NT2/D1 (cell line): ENCODE measurements around the gene SIAH3.

Source experiments
- DNase-seq: peaks from one replicate; pipeline ENCODE4 v3.0.0-alpha.2; 2011; ENCODE audit warnings: low read depth, low spot score
- H3K27me3 ChIP-seq: 2 replicates; pipeline ENCODE4 v1.6.0; 2011; ENCODE audit warnings: mild to moderate bottlenecking; ENCODE audit not compliant: insufficient read length, insufficient read depth
- H3K36me3 ChIP-seq: 2 replicates; pipeline ENCODE4 v1.6.1; 2011; ENCODE audit warnings: mild to moderate bottlenecking, low read length, mixed read lengths; ENCODE audit not compliant: insufficient read depth, insufficient read length
- H3K4me1 ChIP-seq: 2 replicates; pipeline ENCODE4 v1.5.1; 2011; ENCODE audit not compliant: insufficient read depth, insufficient read length
- H3K4me3 ChIP-seq: 2 replicates; pipeline ENCODE4 v1.5.1; 2011; ENCODE audit warnings: low read depth; ENCODE audit not compliant: insufficient read length
- H3K9ac ChIP-seq: 2 replicates; pipeline ENCODE4 v1.6.0; 2011; ENCODE audit warnings: low read depth; ENCODE audit not compliant: insufficient read length
- H3K9me3 ChIP-seq: 2 replicates; pipeline ENCODE4 v1.5.1; 2011; ENCODE audit warnings: mild to moderate bottlenecking, low read length; ENCODE audit not compliant: insufficient read depth
- SUZ12 ChIP-seq: IDR thresholded peaks from 2 replicates; pipeline ENCODE4 v1.6.1; 2011; ENCODE audit not compliant: insufficient read length, insufficient read depth; ENCODE audit errors: extremely low read depth
- YY1 ChIP-seq: IDR thresholded peaks from 2 replicates; pipeline ENCODE4 v1.6.1; 2011; ENCODE audit not compliant: insufficient read length, insufficient read depth
- ZNF274 ChIP-seq: IDR thresholded peaks from 2 replicates; pipeline ENCODE4 v1.6.1; 2011; ENCODE audit warnings: mild to moderate bottlenecking, low read depth, low read length

SIAH3 gene

GRCh38 chr13:45807520-45808099 is 43.9 kb downstream of the SIAH3 start:
- H3K4me3 ChIP-seq = no peak overlapping the region
- no peak for TF ChIP-seq YY1
- no peak for TF ChIP-seq SUZ12
- TF ChIP-seq ZNF274 = no peak
- no peaks in the 10 kb centered on the region for H3K4me1 ChIP-seq
- no peaks in the 10 kb centered on the region for H3K27me3 ChIP-seq
- H3K36me3 ChIP-seq = no peaks in the 10 kb centered on the region
- DNase-seq = peak; percentile 47
- no peaks in the 10 kb centered on the region for H3K9me3 ChIP-seq
- H3K9ac ChIP-seq = no peak overlapping the region

- H3K27me3 ChIP-seq = no peaks in the 10 kb centered on the region
- H3K4me3 ChIP-seq = no peak overlapping the region
- no peaks in the 10 kb centered on the region for H3K36me3 ChIP-seq
- H3K4me1 ChIP-seq = no peaks in the 10 kb centered on the region
- TF ChIP-seq ZNF274 = no peak
- TF ChIP-seq YY1 = no peak
- TF ChIP-seq SUZ12 = no peak
- no peak overlapping the region for H3K9ac ChIP-seq
- H3K9me3 ChIP-seq = no peaks in the 10 kb centered on the region
- no peak for DNase-seq
These were observed 51.1 kb downstream of the SIAH3 start for GRCh38 chr13:45800485-45800884.

- H3K4me1 ChIP-seq = no peaks in the 10 kb centered on the region
- no peaks in the 10 kb centered on the region for H3K36me3 ChIP-seq
- no peak overlapping the region for H3K9ac ChIP-seq
- TF ChIP-seq YY1 (no peak), SUZ12 (no peak), ZNF274 (no peak)
- no peak for DNase-seq
- H3K27me3 ChIP-seq = no peaks in the 10 kb centered on the region
- H3K4me3 ChIP-seq = no peak overlapping the region
- no peaks in the 10 kb centered on the region for H3K9me3 ChIP-seq
These were observed 52.1 kb downstream of the SIAH3 start for GRCh38 chr13:45799451-45799850.

- H3K9me3 ChIP-seq = no peaks in the 10 kb centered on the region
- no peak for DNase-seq
- TF ChIP-seq ZNF274 (no peak), YY1 (no peak), SUZ12 (no peak)
- H3K36me3 ChIP-seq = no peaks in the 10 kb centered on the region
- no peaks in the 10 kb centered on the region for H3K27me3 ChIP-seq
- no peaks in the 10 kb centered on the region for H3K4me1 ChIP-seq
- H3K4me3 ChIP-seq = no peak overlapping the region
- H3K9ac ChIP-seq = no peak overlapping the region
These were observed 52.7 kb downstream of the SIAH3 start for GRCh38 chr13:45798851-45799250.

GRCh38 chr13:45796426-45797235 is 54.9 kb downstream of the SIAH3 start:
- no peak overlapping the region for H3K9ac ChIP-seq
- H3K4me1 ChIP-seq = no peaks in the 10 kb centered on the region
- H3K27me3 ChIP-seq = no peaks in the 10 kb centered on the region
- DNase-seq = no peak
- no peak for TF ChIP-seq YY1
- TF ChIP-seq ZNF274 = no peak
- TF ChIP-seq SUZ12 = no peak
- no peaks in the 10 kb centered on the region for H3K9me3 ChIP-seq
- no peak overlapping the region for H3K4me3 ChIP-seq
- H3K36me3 ChIP-seq = no peaks in the 10 kb centered on the region

GRCh38 chr13:45792827-45793303 is 58.7 kb downstream of the SIAH3 start:
- no peak overlapping the region for H3K9ac ChIP-seq
- H3K4me3 ChIP-seq = no peak overlapping the region
- TF ChIP-seq ZNF274 (no peak), SUZ12 (no peak), YY1 (no peak)
- no peak for DNase-seq
- H3K36me3 ChIP-seq = no peaks in the 10 kb centered on the region
- H3K9me3 ChIP-seq = no peaks in the 10 kb centered on the region
- no peaks in the 10 kb centered on the region for H3K27me3 ChIP-seq
- no peaks in the 10 kb centered on the region for H3K4me1 ChIP-seq

- Histone ChIP-seq H3K27me3 (no peaks in the 10 kb centered on the region), H3K4me1 (no peaks in the 10 kb centered on the region), H3K9me3 (no peaks in the 10 kb centered on the region), H3K36me3 (no peaks in the 10 kb centered on the region), H3K4me3 (no peak overlapping the region), H3K9ac (no peak overlapping the region)
- DNase-seq = no peak
- TF ChIP-seq SUZ12 (no peak), YY1 (no peak), ZNF274 (no peak)
These were observed 63.5 kb downstream of the SIAH3 start for GRCh38 chr13:45788011-45788410.
